Esophagus squamous epithelium (tissue), 5 donors: Measurements from ENCODE around the gene CX3CL1. TPM values are rescaled to one million over a fixed set of nuclear protein-coding genes. Genes with fewer than 3 reads are reported as not detected.
"Not testable (repeated sequence)": the region's sequence is repeated elsewhere in the genome, so short reads cannot be mapped to it uniquely, and the experiment has no call there.

Source experiments
- DNase-seq: peaks from one replicate; lab custom pipeline; 2025; lab: John Stamatoyannopoulos, UW
- H3K27ac ChIP-seq, 4 donors: fragments of 200-600 bp; sonication (generic); one replicate each; pipeline ENCODE4 v1.5.1; 2016 to 2019; ENCODE audit warnings: mild to moderate bottlenecking in 1 of 4
- H3K27me3 ChIP-seq, 4 donors: fragments of 200-600 bp; sonication (generic); 1 replicate in 3 of 4; 2 replicates in 1 of 4; pipeline versions ENCODE4 v1.5.1 to v1.6.0; 2017 to 2021; ENCODE audit warnings: antibody characterized with exemption in 1 of 4
- H3K36me3 ChIP-seq, 3 donors: fragments of 200-600 bp; sonication (generic); one replicate each; pipeline ENCODE4 v1.5.1; 2016 to 2019
- H3K4me1 ChIP-seq, 3 donors: fragments of 200-600 bp; sonication (generic); one replicate each; pipeline ENCODE4 v1.5.1; 2017 to 2019
- H3K4me3 ChIP-seq, 4 donors: fragments of 200-600 bp; sonication (generic); 1 replicate in 3 of 4; 2 replicates in 1 of 4; pipeline ENCODE4 v1.5.1; 2016 to 2019; ENCODE audit warnings: mild to moderate bottlenecking in 2 of 4, moderate library complexity in 1 of 4
- H3K9me3 ChIP-seq, 3 donors: fragments of 200-600 bp; sonication (generic); one replicate each; pipeline ENCODE4 v1.5.1; 2016 to 2019
- CTCF ChIP-seq, 6 experiments: fragments of 450-650 bp in 4 of 6; fragments of 200-600 bp in 2 of 6; sonication (generic) in 2 of 6; IDR thresholded peaks; one replicate each; pipeline ENCODE4 v1.5.1; 2016 to 2019; ENCODE audit warnings: antibody characterized with exemption in 6 of 6, mild to moderate bottlenecking in 4 of 6, moderate library complexity in 4 of 6
- POLR2A ChIP-seq, 4 donors: fragments of 450-650 bp; IDR thresholded peaks; one replicate each; pipeline ENCODE4 v1.6.1; 2017; ENCODE audit warnings: antibody characterized with exemption in 4 of 4, mild to moderate bottlenecking in 4 of 4, moderate library complexity in 3 of 4
- WGBS, 2 donors: methylation state at CpG; one replicate each; pipeline ENCODE4 v1.1.5; 2018; 5-methylcytosine and 5-hydroxymethylcytosine counted together
- intact Hi-C: fragments of 100-400 bp; cut with DNase I; formaldehyde crosslinking; loops from one replicate; pipeline ENCODE4 v1.15.0; 2022
- total RNA-seq, 4 donors: library from RNA; depleted of rRNA; stranded (reverse); fragments of >200 nt; gene quantifications; one replicate each; pipeline ENCODE4 v1.1.0, GENCODE V29; 2016
- donor health status: DM: yes; HTN: yes; CAD: no.

Gene CX3CL1
- total RNA-seq, 4 donors from 2014 or later: 3.3 to 14.8 (median 7.4) TPM

- Histone ChIP-seq H3K9me3 (no peaks in the 10 kb centered on the region), H3K36me3 (no peaks in the 10 kb centered on the region), H3K27ac (peak overlapping the region; percentile 83 to 91 (median 88)), H3K27me3 (no peaks in the 10 kb centered on the region), H3K4me3 (peak overlapping the region; percentile 35 to 66 (median 58)), H3K4me1 (peaks cover 19 to 73% (median 49%) of the 10 kb centered on the region in 3 donors)
- no peak for TF ChIP-seq POLR2A (IDR thresholded peaks at IDR 0.05)
- TF ChIP-seq CTCF (IDR thresholded peaks at IDR 0.05): no peak
- intact Hi-C loops: no loop called here
- no peak for DNase-seq
- WGBS, 2 donors: 24 to 52% methylated on average over 4 to 9 of the region's 9 CpGs
Observed at GRCh38 chr16:57373117-57373947, 1.0 kb downstream of the CX3CL1 start.

- peaks cover 19 to 77% (median 50%) of the 10 kb centered on the region in 3 donors for H3K4me1 ChIP-seq
- H3K9me3 ChIP-seq: no peaks in the 10 kb centered on the region
- H3K27ac ChIP-seq: peak overlapping the region; percentile 83 to 91 (median 88)
- peak overlapping the region; percentile 35 to 66 (median 58) for H3K4me3 ChIP-seq
- TF ChIP-seq POLR2A (IDR thresholded peaks at IDR 0.05) (peak in 2 of 4 donors; percentile 47 to 55), CTCF (IDR thresholded peaks at IDR 0.05) (no peak)
- no peaks in the 10 kb centered on the region for H3K36me3 ChIP-seq
- no peak for DNase-seq
- H3K27me3 ChIP-seq: no peaks in the 10 kb centered on the region
- intact Hi-C loops: no loop called here
- 25 to 28% methylated on average over 4 to 9 of the region's 9 CpGs for WGBS, 2 donors
Observed at GRCh38 chr16:57374067-57374534, 1.8 kb downstream of the CX3CL1 start.

- peaks cover 19 to 85% (median 50%) of the 10 kb centered on the region in 3 donors for H3K4me1 ChIP-seq
- intact Hi-C loops: not testable (repeated sequence)
- 77% methylated on average over 8 of the region's 8 CpGs for WGBS, 2 donors
Observed at GRCh38 chr16:57374925-57375465, 2.7 kb downstream of the CX3CL1 start.

GRCh38 chr16:57376313-57376818 is 4.1 kb downstream of the CX3CL1 start:
- no peak overlapping the region for H3K4me3 ChIP-seq
- peaks cover 19 to 94% (median 60%) of the 10 kb centered on the region in 3 donors for H3K4me1 ChIP-seq
- H3K27me3 ChIP-seq: no peaks in the 10 kb centered on the region
- H3K36me3 ChIP-seq: peaks cover 0 to 6% (median 0%) of the 10 kb centered on the region in 3 donors
- TF ChIP-seq POLR2A (IDR thresholded peaks at IDR 0.05) (no peak), CTCF (IDR thresholded peaks at IDR 0.05) (no peak)
- H3K27ac ChIP-seq: peak overlapping the region in 1 of 4 donors; percentile 64
- no peaks in the 10 kb centered on the region for H3K9me3 ChIP-seq
- DNase-seq: no peak
- intact Hi-C loops: no loop called here
- 90% methylated on average over 3 of the region's 3 CpGs for WGBS, 2 donors

More at GRCh38 chr16:57374925-57375465, 2.7 kb downstream of the CX3CL1 start:
- not testable (repeated sequence) for H3K36me3 ChIP-seq, H3K27me3 ChIP-seq, DNase-seq, H3K9me3 ChIP-seq
- H3K27ac ChIP-seq: peak overlapping the region in 3 of 4 donors; percentile 87 to 91 (median 89)
- peak overlapping the region in 1 of 4 donors; percentile 66 for H3K4me3 ChIP-seq

GRCh38 chr16:57377080-57377841 is 5.0 kb downstream of the CX3CL1 start:
- intact Hi-C loops: no loop called here
- no peak for DNase-seq
- Histone ChIP-seq H3K9me3 (no peaks in the 10 kb centered on the region), H3K36me3 (peaks cover 0 to 13% (median 0%) of the 10 kb centered on the region in 3 donors), H3K4me1 (peaks cover 19 to 94% (median 54%) of the 10 kb centered on the region in 3 donors), H3K27me3 (no peaks in the 10 kb centered on the region), H3K27ac (peak overlapping the region; percentile 6 to 66 (median 63)), H3K4me3 (no peak overlapping the region)
- WGBS, 2 donors: 18 to 22% methylated on average over 2 to 4 of the region's 5 CpGs
- no peak for TF ChIP-seq CTCF (IDR thresholded peaks at IDR 0.05)
- TF ChIP-seq POLR2A (IDR thresholded peaks at IDR 0.05): no peak
